Fibroblast of mammary gland (primary cell): ENCODE data around the gene MPDU1.

Source experiments
- DNase-seq: peaks from one replicate; pipeline ENCODE4 v3.0.0-alpha.2; 2010; ENCODE audit warnings: low read depth
- H3K4me3 ChIP-seq: 2 replicates; pipeline ENCODE4 v1.5.1; 2011; ENCODE audit warnings: low read depth, mild to moderate bottlenecking, low read length, moderate library complexity; ENCODE audit not compliant: control insufficient read depth
- TF ChIP-seq, protein P1 (sequence below): conservative IDR thresholded peaks from 2 replicates; pipeline ENCODE4 v1.5.1; 2011; ENCODE audit warnings: low read depth, low read length, inconsistent platforms; ENCODE audit not compliant: control insufficient read depth, insufficient read depth

The MPDU1 gene

DNA sequence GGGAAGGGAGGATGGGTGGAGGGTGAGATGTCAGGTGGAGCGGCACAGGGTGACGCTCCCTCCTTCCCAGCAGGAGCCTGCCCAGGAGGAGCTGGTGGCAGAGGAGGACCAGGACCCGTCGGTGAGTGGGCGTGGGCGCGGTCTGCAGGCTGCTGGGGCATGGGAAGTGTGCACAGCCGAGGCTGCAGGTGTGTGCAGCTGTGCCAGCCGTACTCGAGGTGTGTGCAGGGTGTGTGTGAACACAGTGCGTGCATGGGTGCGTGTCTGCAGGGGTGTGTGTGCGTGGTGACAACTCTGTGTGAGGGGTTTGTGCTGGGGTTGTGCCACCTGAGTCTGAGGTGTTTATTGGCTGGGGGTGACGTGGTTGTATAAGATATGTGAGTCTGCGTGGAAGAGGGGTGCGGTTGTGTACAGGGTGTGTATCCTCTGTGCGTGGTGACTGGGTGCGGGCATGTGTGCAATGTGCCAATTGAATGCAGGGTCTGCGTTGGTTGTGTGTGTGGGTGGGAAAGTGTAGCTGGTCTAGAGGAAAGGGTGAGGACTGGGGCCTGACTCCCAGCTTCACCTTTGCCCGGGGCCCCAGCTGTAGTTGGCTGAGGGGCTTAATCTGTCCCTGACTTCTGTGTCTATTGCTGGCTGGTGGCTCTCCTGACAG is 34.1 kb upstream of the MPDU1 start:
- no peak for DNase-seq
- peak overlapping the region; percentile 59 for H3K4me3 ChIP-seq
- TF ChIP-seq, protein P1, sequence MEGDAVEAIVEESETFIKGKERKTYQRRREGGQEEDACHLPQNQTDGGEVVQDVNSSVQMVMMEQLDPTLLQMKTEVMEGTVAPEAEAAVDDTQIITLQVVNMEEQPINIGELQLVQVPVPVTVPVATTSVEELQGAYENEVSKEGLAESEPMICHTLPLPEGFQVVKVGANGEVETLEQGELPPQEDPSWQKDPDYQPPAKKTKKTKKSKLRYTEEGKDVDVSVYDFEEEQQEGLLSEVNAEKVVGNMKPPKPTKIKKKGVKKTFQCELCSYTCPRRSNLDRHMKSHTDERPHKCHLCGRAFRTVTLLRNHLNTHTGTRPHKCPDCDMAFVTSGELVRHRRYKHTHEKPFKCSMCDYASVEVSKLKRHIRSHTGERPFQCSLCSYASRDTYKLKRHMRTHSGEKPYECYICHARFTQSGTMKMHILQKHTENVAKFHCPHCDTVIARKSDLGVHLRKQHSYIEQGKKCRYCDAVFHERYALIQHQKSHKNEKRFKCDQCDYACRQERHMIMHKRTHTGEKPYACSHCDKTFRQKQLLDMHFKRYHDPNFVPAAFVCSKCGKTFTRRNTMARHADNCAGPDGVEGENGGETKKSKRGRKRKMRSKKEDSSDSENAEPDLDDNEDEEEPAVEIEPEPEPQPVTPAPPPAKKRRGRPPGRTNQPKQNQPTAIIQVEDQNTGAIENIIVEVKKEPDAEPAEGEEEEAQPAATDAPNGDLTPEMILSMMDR = no peak

DNA sequence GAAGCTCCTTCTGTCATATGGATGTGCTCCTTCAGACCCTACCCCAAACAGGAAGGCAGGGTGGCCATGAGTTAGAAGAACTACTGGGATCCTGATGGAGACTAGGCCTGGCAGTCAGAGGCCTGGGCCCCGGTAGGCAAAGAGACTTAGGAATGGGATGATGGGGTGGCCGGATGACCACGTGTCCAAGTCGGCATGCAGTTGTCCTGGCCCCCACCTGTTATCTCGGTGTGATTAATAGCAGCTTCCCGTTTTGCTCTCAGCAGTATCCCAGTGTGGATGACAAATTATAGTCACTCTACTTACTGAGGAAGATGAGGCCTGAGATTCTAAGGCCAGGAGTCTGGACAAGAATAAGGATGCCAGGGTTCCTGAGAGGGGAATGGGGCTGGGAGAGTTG is 33.3 kb upstream of the MPDU1 start:
- TF ChIP-seq, protein P1 = no peak
- DNase-seq = no peak
- no peak overlapping the region for H3K4me3 ChIP-seq

DNA sequence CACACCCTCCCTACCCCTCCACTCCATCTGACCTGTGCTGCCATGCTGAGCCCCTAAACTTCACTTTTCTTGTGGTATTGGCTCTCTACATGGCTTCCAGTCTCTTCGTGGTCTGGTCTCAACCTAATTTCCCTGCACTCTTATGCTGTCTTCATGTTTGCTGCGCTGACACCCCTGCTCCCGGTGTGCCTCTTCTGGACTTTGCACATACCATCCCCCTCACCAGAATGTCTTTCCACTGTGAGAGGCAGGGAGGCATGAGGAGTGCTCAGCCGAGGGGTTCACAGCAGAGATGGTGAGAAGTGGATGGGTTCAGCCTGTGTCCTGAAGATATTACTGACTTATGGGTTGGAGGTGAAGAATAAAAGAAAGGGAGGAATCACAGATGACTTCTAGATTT is 32.3 kb upstream of the MPDU1 start:
- TF ChIP-seq, protein P1 = no peak
- no peak overlapping the region for H3K4me3 ChIP-seq
- DNase-seq = no peak

DNA sequence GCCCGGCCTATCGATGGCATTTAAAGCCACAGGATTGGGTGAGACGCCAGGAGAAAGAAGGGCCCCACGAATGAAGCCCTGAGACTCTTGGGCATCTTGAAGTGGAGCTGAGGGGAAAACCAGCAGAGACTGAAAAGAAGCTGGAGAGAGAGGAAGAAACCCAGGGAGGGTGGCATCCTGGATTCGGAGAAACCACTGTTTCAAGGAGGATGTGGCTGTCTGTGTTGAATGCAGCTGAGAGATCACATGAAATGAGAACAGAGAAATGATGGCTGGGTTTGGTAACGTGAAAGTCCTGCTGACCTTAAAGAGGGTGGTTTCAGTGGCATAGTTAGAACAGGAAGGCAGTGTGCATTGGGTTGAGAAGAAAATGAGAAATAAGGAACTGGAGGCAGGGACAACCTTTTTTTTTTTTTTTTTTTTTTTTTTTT is 31.0 kb upstream of the MPDU1 start:
- DNase-seq = no peak
- no peak overlapping the region for H3K4me3 ChIP-seq
- TF ChIP-seq, protein P1 = no peak

DNA sequence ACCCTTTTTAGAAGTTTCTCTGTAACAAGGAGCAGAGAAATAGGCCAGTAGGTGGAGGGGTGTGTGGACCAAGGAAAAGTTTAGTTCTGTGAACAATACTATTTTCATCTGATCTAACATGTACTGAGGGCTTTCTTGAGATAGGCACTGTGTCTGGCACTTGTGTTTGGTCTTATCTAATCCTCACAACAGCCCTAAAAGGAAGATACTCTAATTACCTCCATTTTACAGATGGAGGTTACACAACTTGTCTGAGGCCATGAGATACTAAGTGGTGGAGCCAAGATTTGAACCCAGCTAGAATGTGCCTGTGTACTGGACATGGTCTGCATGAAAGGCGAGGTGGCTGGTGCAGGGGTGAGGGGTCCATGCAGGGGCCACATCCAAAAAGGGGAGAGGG is 30.3 kb upstream of the MPDU1 start:
- TF ChIP-seq, protein P1 = no peak
- H3K4me3 ChIP-seq = no peak overlapping the region
- DNase-seq = no peak

DNA sequence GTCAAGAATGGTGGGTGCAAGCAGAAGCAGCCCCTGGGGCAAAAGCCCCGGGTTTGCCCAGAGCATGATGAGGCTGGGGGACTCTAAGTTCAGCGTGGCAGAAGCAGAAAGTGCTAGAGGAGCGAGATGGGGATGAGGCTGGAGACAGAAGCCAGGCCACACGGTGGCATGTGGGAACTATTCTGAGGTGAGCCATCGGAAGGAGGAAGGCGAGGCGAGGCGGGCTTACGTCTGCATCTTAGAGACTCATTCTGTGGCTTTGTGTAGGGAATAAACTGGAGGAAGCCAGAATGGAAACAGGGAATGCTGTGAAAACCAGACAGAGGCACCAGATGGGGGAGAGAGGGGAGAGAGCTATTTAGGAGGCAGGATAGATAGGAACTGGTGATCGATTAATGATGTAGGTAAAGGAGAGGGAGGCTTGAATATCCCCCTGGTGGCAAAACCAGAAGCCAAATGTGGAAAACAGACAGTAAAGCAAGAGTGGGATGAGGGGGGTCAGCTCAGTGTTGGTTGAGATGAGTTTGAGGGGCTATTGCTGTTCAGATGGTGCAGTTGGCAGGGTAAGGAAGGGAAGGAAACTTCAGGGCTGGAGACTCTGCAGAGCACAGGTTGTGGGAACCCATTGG is 28.2 kb upstream of the MPDU1 start:
- TF ChIP-seq, protein P1 = peak; percentile 14
- H3K4me3 ChIP-seq = no peak overlapping the region
- DNase-seq = no peak
